Neural cell (in vitro differentiated cells): ENCODE results near the gene APIP. TPM values are rescaled to one million over a fixed set of nuclear protein-coding genes. Genes with fewer than 3 reads are reported as not detected.

ENCODE experiments used
- H2AFZ ChIP-seq: fragments of 200-600, 300-800 bp; sonication (generic), shearing (Covaris generic); 2 replicates; pipeline ENCODE4 v1.6.0; 2014; ENCODE audit warnings: low read depth, mild to moderate bottlenecking, antibody characterized with exemption, low read length, moderate library complexity
- H3F3A ChIP-seq: fragments of 200-600 bp; shearing (Covaris generic); 2 replicates; pipeline ENCODE4 v1.6.1; 2016; ENCODE audit warnings: mild to moderate bottlenecking, moderate library complexity, mixed read lengths, antibody characterized with exemption, low read length; ENCODE audit not compliant: insufficient read depth, poor library complexity, severe bottlenecking
- H3K27ac ChIP-seq: fragments of 200-600, 300-800 bp; sonication (generic), shearing (Covaris generic); 2 replicates; pipeline ENCODE4 v1.5.1; 2014; ENCODE audit warnings: mild to moderate bottlenecking, low read length, moderate library complexity
- H3K27me3 ChIP-seq: fragments of 300-800, 200-600 bp; sonication (generic), shearing (Covaris generic); 2 replicates; pipeline ENCODE4 v1.6.0; 2014; ENCODE audit warnings: mild to moderate bottlenecking, low read depth, low read length, moderate library complexity; ENCODE audit not compliant: insufficient read depth
- H3K36me3 ChIP-seq: fragments of 300-800, 200-600 bp; sonication (generic), shearing (Covaris generic); 2 replicates; pipeline ENCODE4 v1.5.1; 2014; ENCODE audit warnings: mild to moderate bottlenecking, antibody characterized with exemption, low read length, moderate library complexity; ENCODE audit not compliant: insufficient read depth
- H3K4me2 ChIP-seq: fragments of 300-800, 200-600 bp; sonication (generic), shearing (Covaris generic); 2 replicates; pipeline ENCODE4 v1.6.0; 2014; ENCODE audit warnings: mild to moderate bottlenecking, low read length
- H3K4me3 ChIP-seq: fragments of 300-800, 200-600 bp; sonication (generic), shearing (Covaris generic); 2 replicates; pipeline ENCODE4 v1.5.1; 2014; ENCODE audit warnings: mild to moderate bottlenecking, low read length, moderate library complexity
- H3K79me2 ChIP-seq: fragments of 200-600 bp; shearing (Covaris generic); replicated peaks from 2 replicates; pipeline ENCODE4 v1.6.0; 2014; ENCODE audit warnings: mild to moderate bottlenecking, low read length, moderate library complexity; ENCODE audit not compliant: insufficient read depth
- H3K9ac ChIP-seq: fragments of 300-800, 200-600 bp; sonication (generic), shearing (Covaris generic); 2 replicates; pipeline ENCODE4 v1.6.1; 2016; ENCODE audit warnings: mild to moderate bottlenecking, low read length, mixed read lengths
- H3K9me2 ChIP-seq: fragments of 200-600 bp; shearing (Covaris generic); 2 replicates; pipeline ENCODE4 v1.6.1; 2016; ENCODE audit warnings: mild to moderate bottlenecking, low read length, mixed read lengths; ENCODE audit not compliant: insufficient read depth
- H3K9me3 ChIP-seq: fragments of 200-600, 300-800 bp; sonication (generic), shearing (Covaris generic); 2 replicates; pipeline ENCODE4 v1.6.1; 2016; ENCODE audit warnings: mild to moderate bottlenecking, mixed run types, low read length, moderate library complexity, mixed read lengths
- H4K20me1 ChIP-seq: fragments of 200-600 bp; shearing (Covaris generic); 2 replicates; pipeline ENCODE4 v1.6.1; 2016; ENCODE audit warnings: mild to moderate bottlenecking, mixed run types; ENCODE audit not compliant: insufficient read depth
- EP300 ChIP-seq: fragments of 450-650 bp; conservative IDR thresholded peaks from 2 replicates; pipeline ENCODE4 v1.6.1; 2014; ENCODE audit warnings: antibody characterized with exemption, mild to moderate bottlenecking, moderate library complexity; ENCODE audit not compliant: poor library complexity, severe bottlenecking
- EZH2 ChIP-seq: fragments of 200-600, 300-800 bp; shearing (Covaris generic), sonication (generic); IDR thresholded peaks from 2 replicates; pipeline ENCODE4 v1.6.1; 2014; ENCODE audit warnings: antibody characterized with exemption, low read length, borderline replicate concordance, mild to moderate bottlenecking; ENCODE audit not compliant: insufficient read depth, poor library complexity, severe bottlenecking
- MXI1 ChIP-seq: fragments of 450-650 bp; conservative IDR thresholded peaks from 2 replicates; pipeline ENCODE4 v1.6.1; 2014; ENCODE audit warnings: antibody characterized with exemption, mild to moderate bottlenecking; ENCODE audit not compliant: poor library complexity, severe bottlenecking
- POLR2AphosphoS5 ChIP-seq: IDR thresholded peaks from 2 replicates; pipeline ENCODE4 v1.6.1; 2012
- RAD21 ChIP-seq: fragments of 450-650 bp; conservative IDR thresholded peaks from 2 replicates; pipeline ENCODE4 v1.6.1; 2014; ENCODE audit warnings: antibody characterized with exemption, mild to moderate bottlenecking, moderate library complexity
- SMC3 ChIP-seq: fragments of 450-650 bp; conservative IDR thresholded peaks from 2 replicates; pipeline ENCODE4 v1.6.1; 2014; ENCODE audit warnings: antibody characterized with exemption, mild to moderate bottlenecking, moderate library complexity; ENCODE audit not compliant: poor library complexity
- TAF1 ChIP-seq: IDR thresholded peaks from 2 replicates; pipeline ENCODE4 v1.6.1; 2012; ENCODE audit warnings: low read depth
- polyA plus RNA-seq: library from polyadenylated mRNA; depleted of rRNA; stranded (reverse); fragments of >200 nt; gene quantifications from 2 replicates; pipeline ENCODE4 v1.2.3, GENCODE V29; 2014
- TF ChIP-seq, protein P1 (sequence below): IDR thresholded peaks from 2 replicates; pipeline ENCODE4 v1.6.1; 2012; ENCODE audit warnings: borderline replicate concordance
- TF ChIP-seq, protein P2 (sequence below): fragments of 450-650 bp; IDR thresholded peaks from 2 replicates; pipeline ENCODE4 v1.5.1; 2014; ENCODE audit warnings: antibody characterized with exemption, mild to moderate bottlenecking, moderate library complexity; ENCODE audit not compliant: poor library complexity, severe bottlenecking

The APIP gene
- polyA plus RNA-seq, 1 donor from 2014 or later = 45.9 TPM

DNA sequence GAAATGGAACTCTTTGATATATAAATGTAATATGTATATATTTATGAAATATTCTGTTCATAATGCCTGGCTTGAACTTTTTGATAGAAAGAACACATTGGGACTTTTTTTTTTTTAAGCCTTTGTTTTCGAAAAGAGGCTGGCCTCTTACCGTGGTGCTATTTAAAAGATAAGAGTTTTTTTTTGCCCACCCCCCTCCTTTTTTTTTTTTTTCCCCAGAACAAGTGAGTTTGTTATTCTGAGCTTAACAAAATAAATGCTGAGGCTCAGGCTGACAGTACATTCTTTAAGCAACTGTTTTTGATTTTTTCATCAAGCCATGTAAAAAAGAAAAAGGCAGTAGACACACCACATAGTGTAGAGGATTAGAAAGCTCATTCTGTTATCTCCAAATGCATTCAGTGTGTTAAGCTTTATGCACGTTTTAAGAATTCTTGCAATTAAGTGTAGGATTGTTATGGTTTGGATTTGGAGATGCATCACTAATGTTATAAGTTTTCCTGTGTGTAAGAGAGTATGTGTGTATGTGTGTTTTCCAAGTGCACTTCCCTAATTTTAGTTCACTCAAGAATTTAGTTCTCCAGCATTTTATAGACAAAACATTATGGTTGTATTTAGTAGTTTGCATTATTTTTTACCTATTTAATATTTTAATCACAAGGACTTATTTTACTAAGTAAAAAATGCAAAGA is 12.2 kb upstream of the APIP start:
- no peak overlapping the region for H3K4me3 ChIP-seq
- no peaks in the 10 kb centered on the region for H3F3A ChIP-seq
- H3K4me2 ChIP-seq = no peak overlapping the region
- no peak overlapping the region for H3K27ac ChIP-seq
- no peak overlapping the region for H3K9ac ChIP-seq
- H3K36me3 ChIP-seq = peaks cover 7% of the 10 kb centered on the region
- no peak for TF ChIP-seq MXI1
- TF ChIP-seq, protein P1, sequence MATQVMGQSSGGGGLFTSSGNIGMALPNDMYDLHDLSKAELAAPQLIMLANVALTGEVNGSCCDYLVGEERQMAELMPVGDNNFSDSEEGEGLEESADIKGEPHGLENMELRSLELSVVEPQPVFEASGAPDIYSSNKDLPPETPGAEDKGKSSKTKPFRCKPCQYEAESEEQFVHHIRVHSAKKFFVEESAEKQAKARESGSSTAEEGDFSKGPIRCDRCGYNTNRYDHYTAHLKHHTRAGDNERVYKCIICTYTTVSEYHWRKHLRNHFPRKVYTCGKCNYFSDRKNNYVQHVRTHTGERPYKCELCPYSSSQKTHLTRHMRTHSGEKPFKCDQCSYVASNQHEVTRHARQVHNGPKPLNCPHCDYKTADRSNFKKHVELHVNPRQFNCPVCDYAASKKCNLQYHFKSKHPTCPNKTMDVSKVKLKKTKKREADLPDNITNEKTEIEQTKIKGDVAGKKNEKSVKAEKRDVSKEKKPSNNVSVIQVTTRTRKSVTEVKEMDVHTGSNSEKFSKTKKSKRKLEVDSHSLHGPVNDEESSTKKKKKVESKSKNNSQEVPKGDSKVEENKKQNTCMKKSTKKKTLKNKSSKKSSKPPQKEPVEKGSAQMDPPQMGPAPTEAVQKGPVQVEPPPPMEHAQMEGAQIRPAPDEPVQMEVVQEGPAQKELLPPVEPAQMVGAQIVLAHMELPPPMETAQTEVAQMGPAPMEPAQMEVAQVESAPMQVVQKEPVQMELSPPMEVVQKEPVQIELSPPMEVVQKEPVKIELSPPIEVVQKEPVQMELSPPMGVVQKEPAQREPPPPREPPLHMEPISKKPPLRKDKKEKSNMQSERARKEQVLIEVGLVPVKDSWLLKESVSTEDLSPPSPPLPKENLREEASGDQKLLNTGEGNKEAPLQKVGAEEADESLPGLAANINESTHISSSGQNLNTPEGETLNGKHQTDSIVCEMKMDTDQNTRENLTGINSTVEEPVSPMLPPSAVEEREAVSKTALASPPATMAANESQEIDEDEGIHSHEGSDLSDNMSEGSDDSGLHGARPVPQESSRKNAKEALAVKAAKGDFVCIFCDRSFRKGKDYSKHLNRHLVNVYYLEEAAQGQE = no peak
- no peak for TF ChIP-seq RAD21
- no peak for TF ChIP-seq EZH2
- no peak for TF ChIP-seq TAF1
- TF ChIP-seq POLR2AphosphoS5 = no peak
- no peak for TF ChIP-seq EP300
- TF ChIP-seq SMC3 = no peak
- TF ChIP-seq, protein P2, sequence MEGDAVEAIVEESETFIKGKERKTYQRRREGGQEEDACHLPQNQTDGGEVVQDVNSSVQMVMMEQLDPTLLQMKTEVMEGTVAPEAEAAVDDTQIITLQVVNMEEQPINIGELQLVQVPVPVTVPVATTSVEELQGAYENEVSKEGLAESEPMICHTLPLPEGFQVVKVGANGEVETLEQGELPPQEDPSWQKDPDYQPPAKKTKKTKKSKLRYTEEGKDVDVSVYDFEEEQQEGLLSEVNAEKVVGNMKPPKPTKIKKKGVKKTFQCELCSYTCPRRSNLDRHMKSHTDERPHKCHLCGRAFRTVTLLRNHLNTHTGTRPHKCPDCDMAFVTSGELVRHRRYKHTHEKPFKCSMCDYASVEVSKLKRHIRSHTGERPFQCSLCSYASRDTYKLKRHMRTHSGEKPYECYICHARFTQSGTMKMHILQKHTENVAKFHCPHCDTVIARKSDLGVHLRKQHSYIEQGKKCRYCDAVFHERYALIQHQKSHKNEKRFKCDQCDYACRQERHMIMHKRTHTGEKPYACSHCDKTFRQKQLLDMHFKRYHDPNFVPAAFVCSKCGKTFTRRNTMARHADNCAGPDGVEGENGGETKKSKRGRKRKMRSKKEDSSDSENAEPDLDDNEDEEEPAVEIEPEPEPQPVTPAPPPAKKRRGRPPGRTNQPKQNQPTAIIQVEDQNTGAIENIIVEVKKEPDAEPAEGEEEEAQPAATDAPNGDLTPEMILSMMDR = no peak
- H3K27me3 ChIP-seq = no peaks in the 10 kb centered on the region
- no peaks in the 10 kb centered on the region for H3K9me2 ChIP-seq
- H4K20me1 ChIP-seq = no peaks in the 10 kb centered on the region
- H3K9me3 ChIP-seq = no peaks in the 10 kb centered on the region
- no peak overlapping the region for H2AFZ ChIP-seq
- peaks cover 38% of the 10 kb centered on the region for H3K79me2 ChIP-seq

- Histone ChIP-seq H3K4me2 (no peak overlapping the region), H3K27ac (no peak overlapping the region), H3K79me2 (peaks cover 53% of the 10 kb centered on the region), H2AFZ (no peak overlapping the region), H3K9me2 (no peaks in the 10 kb centered on the region), H3K27me3 (no peaks in the 10 kb centered on the region), H3K36me3 (peaks cover 3% of the 10 kb centered on the region), H3F3A (no peaks in the 10 kb centered on the region), H3K9ac (peak overlapping the region; percentile 0), H3K9me3 (no peaks in the 10 kb centered on the region), H4K20me1 (no peaks in the 10 kb centered on the region), H3K4me3 (no peak overlapping the region)
- no peak for TF ChIP-seq EZH2
- no peak for TF ChIP-seq MXI1
- no peak for TF ChIP-seq RAD21
- TF ChIP-seq, protein P1 = no peak
- TF ChIP-seq, protein P2 = no peak
- TF ChIP-seq TAF1 = no peak
- TF ChIP-seq EP300 = no peak
- TF ChIP-seq POLR2AphosphoS5 = no peak
- TF ChIP-seq SMC3 = no peak
These were observed 10.6 kb upstream of the APIP start for GRCh38 chr11:34926831-34927132.
